HG03354 (cell line): ENCODE data around the gene DRAM1.

ENCODE experiments used
- ATAC-seq: cut with Tn5 transposase; IDR thresholded peaks from one replicate; pipeline ENCODE4 v1.9.1; 2021; ENCODE audit warnings: mild to moderate bottlenecking; ENCODE audit not compliant: unreplicated experiment, poor library complexity, severe bottlenecking

Gene DRAM1

DNA sequence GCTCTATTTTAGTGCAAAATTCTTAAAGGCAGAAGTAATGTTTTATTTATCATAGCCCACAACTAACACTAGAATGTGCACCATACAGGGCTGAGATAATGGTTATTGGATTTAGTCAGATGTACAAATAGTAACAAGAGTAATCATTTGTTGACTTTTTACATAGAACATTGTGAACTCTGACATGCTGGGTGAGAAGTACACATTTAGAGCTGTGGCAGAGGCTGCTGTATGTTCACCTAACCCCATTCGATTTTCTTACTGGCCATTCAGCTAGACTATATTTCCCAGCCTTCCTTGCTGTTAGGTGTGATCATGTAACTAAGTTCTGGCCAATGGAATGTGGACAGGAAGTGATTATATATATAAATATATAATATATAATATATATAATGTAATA lies 89.1 kb downstream of the DRAM1 start:
- no peak for ATAC-seq

DNA sequence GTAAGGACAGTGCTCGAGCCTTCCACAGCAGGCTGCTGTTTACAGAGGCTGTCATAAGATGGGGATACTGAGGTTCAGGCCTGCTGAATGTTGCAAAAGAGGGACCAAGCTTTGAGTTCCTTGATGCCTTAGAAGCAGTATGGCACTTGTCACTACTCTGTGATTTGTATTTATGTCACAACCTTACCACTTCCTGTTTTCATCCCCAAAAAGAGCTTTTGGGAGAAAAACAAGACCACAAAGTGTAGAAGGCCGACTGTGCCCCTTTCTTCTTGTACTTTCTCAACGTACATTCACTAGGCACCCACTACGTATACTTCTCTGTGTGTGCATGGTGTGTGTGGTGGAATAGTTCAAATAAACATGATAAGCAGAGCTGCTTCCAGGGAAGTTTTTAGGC lies 90.1 kb downstream of the DRAM1 start:
- ATAC-seq, result no peak

DNA sequence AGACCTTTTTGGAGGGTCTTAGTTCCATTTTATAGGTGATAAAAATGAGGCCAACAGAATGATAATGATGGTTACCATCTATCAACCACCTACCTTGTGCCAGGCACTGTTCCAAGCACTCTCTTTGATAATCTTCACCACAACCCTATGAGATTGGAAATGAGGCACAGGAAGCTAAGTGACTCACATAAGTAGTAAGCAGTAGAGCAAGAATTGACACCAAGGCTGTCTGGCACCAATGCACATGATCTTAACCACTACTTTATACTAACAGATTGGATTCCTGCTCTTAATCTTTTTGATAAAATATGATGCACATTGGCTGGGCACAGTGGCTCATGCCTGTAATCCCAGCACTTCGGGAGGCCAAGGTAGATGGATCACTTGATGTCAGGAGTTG lies 91.4 kb downstream of the DRAM1 start:
- ATAC-seq, result no peak
